Activated CD4-positive, alpha-beta T cell treated with anti-CD3 and anti-CD28 coated beads, Interleukin-2, amount 50 U/mL, for 4 hours (primary cell): ENCODE measurements around the gene RTP3.
A peak's percentile ranks its signal among the peaks of the same experiment; 100 is the strongest.
"Not testable (repeated sequence)": the region's sequence is repeated elsewhere in the genome, so short reads cannot be mapped to it uniquely, and the experiment has no call there.

Experiments used
- DNase-seq, 2 experiments: peaks; one replicate each; pipeline ENCODE4 v3.0.0-alpha.2; 2020

Gene RTP3

GRCh38 chr3:46520531-46520930 lies 22.8 kb downstream of the RTP3 start:
- DNase-seq = no peak

GRCh38 chr3:46521096-46521495 lies 23.3 kb downstream of the RTP3 start:
- no peak for DNase-seq

- DNase-seq = not testable (repeated sequence)
These were observed 24.4 kb downstream of the RTP3 start for GRCh38 chr3:46522201-46522600.

GRCh38 chr3:46523556-46523955 lies 25.8 kb downstream of the RTP3 start:
- no peak for DNase-seq

- no peak for DNase-seq
These were observed 26.2 kb downstream of the RTP3 start for GRCh38 chr3:46524008-46524407.

- no peak for DNase-seq
These were observed 27.1 kb downstream of the RTP3 start for GRCh38 chr3:46524832-46525231.

- no peak for DNase-seq
These were observed 29.5 kb downstream of the RTP3 start for GRCh38 chr3:46527239-46527638.

- no peak for DNase-seq
These were observed 35.3 kb downstream of the RTP3 start for GRCh38 chr3:46533091-46533490.

GRCh38 chr3:46535746-46536145 lies 38.0 kb downstream of the RTP3 start:
- DNase-seq = no peak

GRCh38 chr3:46536758-46537157 lies 39.0 kb downstream of the RTP3 start:
- no peak for DNase-seq

GRCh38 chr3:46537316-46537715 lies 39.5 kb downstream of the RTP3 start:
- DNase-seq = no peak

GRCh38 chr3:46537779-46538178 lies 40.0 kb downstream of the RTP3 start:
- DNase-seq = no peak

GRCh38 chr3:46538425-46538802 lies 40.6 kb downstream of the RTP3 start:
- DNase-seq = not testable (repeated sequence)

- DNase-seq = peak; percentile 72 to 75
These were observed 41.1 kb downstream of the RTP3 start for GRCh38 chr3:46538803-46539442.

GRCh38 chr3:46539443-46540005 lies 41.7 kb downstream of the RTP3 start:
- no peak for DNase-seq

GRCh38 chr3:46540550-46540949 lies 42.8 kb downstream of the RTP3 start:
- no peak for DNase-seq

GRCh38 chr3:46541835-46542234 lies 44.1 kb downstream of the RTP3 start:
- DNase-seq = no peak

GRCh38 chr3:46542344-46542743 lies 44.6 kb downstream of the RTP3 start:
- no peak for DNase-seq

- no peak for DNase-seq
These were observed 45.0 kb downstream of the RTP3 start for GRCh38 chr3:46542801-46543201.

- DNase-seq = no peak
These were observed 47.2 kb downstream of the RTP3 start for GRCh38 chr3:46544771-46545503.

- DNase-seq = no peak
These were observed 48.2 kb downstream of the RTP3 start for GRCh38 chr3:46545818-46546630.

GRCh38 chr3:46546896-46547440 lies 49.2 kb downstream of the RTP3 start:
- no peak for DNase-seq

- DNase-seq = not testable (repeated sequence)
These were observed 50.8 kb downstream of the RTP3 start for GRCh38 chr3:46548611-46549010.
